Renal cortical epithelial cell (primary cell): ENCODE measurements around the gene SIVA1. TPM values are rescaled to one million over a fixed set of nuclear protein-coding genes. Genes with fewer than 3 reads are reported as not detected.
A peak's percentile ranks its signal among the peaks of the same experiment; 100 is the strongest.

ENCODE experiments used
- DNase-seq: peaks from one replicate; pipeline ENCODE4 v3.0.0-alpha.2; 2011; ENCODE audit warnings: low read depth
- total RNA-seq: library from RNA; depleted of rRNA; stranded (reverse); fragments of >200 nt; gene quantifications from 2 replicates; pipeline ENCODE4 v1.2.3, GENCODE V29; 2014

Gene SIVA1, protein sequence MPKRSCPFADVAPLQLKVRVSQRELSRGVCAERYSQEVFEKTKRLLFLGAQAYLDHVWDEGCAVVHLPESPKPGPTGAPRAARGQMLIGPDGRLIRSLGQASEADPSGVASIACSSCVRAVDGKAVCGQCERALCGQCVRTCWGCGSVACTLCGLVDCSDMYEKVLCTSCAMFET
- 38.8 and 248 TPM in 2 replicates for total RNA-seq

GRCh38 chr14:104752735-104753527 is at the start of gene SIVA1:
SIVA1 (plus strand) TSS chr14:104753147; CDS start chr14:104753202, 55 bp downstream.
- DNase-seq, result peak; percentile 93

- no peak for DNase-seq
Observed at GRCh38 chr14:104703269-104703668, 49.7 kb upstream of the SIVA1 start.

GRCh38 chr14:104704252-104704651 is 48.7 kb upstream of the SIVA1 start:
- DNase-seq, result no peak

DNA sequence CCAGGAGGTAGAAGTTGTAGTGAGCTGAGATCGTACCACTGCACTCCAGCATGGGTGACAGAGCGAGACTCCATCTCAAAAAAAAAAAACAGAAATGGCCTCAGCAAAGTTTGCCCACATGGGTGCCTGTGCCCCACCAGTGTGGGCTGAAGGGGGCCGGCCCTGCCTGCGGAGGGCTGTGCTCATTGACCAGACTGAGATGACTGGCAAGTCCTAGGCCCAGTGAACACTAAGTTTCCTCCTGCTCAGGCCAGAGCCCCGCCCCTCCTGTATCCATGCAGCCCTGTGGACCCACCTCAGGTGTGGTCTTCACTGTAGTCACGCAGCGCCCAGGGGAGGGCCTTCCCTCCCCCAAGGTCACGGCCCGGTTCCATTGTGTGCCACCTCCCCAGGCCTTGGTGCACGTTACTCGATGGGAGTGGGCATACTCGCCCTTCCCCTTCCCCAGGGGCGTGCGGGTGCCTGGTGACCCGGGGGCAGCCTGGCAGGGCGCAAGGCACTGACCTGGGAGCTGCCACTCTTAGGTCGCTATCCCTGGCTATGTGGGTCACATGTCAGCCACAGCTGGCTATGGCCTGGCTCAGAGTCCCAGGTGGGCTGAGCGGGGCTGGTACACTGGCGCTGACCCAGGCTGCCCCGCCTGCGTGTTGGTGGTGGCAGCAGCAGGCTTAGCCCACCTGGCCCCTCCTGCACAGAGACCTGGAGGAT is 47.5 kb upstream of the SIVA1 start:
- no peak for DNase-seq

DNA sequence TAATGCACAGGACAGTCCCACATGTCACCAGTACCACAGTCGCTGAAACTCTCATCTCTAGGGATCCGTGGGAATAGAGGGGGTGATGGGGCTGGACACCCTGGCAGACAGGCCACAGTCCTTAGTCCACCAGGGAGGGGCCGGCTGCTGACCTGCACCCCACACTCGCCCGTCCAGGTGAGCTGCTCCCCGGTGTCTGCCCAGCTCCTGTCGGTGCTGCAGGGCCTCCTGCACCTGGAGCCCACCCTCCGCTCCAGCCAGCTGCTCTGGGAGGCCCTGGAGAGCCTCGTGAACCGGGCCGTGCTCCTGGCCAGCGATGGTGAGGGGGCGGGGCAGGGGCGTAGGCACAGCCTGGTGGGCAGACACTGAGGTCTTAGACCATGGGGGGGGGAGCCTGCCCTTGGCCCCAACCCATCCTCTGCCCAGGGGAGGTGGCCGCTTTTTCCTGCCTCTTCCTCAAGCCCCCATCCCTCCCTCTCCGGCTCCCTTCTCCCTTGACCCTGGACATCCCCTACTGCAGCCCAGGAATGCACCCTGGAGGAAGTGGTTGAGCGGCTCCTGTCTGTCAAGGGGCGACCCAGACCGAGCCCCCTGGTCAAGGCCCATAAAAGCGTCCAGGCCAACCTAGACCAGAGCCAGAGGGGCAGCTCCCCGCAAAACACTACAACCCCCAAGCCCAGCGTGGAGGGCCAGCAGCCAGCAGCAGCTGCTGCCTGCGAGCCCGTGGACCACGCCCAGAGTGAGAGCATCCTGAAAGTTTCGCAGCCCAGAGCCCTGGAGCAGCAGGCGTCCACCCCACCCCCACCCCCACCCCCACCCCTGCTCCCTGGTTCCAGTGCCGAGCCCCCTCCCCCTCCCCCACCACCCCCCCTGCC is 46.0 kb upstream of the SIVA1 start:
- DNase-seq, result no peak

- DNase-seq, result no peak
Observed at GRCh38 chr14:104707608-104708595, 45.0 kb upstream of the SIVA1 start.

DNA sequence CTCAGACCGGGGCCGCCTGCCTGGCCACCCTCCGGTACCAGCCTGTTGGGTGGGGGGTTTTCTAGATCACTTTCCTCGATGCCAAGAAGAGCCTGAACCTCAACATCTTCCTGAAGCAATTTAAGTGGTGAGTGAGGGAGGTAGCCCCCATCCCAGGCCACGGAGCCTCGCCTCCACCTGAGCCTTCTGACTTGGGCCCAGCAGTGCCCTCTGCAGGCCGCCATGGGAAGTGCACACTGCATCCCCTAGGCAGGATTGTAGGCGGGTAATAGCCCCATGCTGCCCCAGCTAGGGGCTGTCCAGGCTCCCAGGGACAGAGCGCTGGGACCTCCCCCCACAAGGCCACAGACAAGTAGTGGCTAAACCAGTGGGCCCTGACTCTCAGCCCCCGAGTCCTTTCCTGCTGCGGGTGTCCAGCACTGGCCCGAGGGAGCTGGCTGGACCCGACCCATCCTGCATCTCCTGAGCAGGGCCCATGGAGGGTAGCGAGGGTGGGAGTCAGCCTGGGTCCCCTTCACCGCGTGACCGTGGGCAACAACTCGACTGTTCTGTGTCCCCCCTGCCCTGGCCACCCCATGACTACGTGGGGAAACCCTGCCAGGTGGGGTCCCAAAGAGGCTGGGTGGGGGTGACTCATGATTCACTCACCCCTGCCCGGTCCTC is 44.2 kb upstream of the SIVA1 start:
- DNase-seq, result no peak

- no peak for DNase-seq
Observed at GRCh38 chr14:104709387-104710039, 43.4 kb upstream of the SIVA1 start.

GRCh38 chr14:104710071-104710735 is 42.7 kb upstream of the SIVA1 start:
- DNase-seq, result no peak

DNA sequence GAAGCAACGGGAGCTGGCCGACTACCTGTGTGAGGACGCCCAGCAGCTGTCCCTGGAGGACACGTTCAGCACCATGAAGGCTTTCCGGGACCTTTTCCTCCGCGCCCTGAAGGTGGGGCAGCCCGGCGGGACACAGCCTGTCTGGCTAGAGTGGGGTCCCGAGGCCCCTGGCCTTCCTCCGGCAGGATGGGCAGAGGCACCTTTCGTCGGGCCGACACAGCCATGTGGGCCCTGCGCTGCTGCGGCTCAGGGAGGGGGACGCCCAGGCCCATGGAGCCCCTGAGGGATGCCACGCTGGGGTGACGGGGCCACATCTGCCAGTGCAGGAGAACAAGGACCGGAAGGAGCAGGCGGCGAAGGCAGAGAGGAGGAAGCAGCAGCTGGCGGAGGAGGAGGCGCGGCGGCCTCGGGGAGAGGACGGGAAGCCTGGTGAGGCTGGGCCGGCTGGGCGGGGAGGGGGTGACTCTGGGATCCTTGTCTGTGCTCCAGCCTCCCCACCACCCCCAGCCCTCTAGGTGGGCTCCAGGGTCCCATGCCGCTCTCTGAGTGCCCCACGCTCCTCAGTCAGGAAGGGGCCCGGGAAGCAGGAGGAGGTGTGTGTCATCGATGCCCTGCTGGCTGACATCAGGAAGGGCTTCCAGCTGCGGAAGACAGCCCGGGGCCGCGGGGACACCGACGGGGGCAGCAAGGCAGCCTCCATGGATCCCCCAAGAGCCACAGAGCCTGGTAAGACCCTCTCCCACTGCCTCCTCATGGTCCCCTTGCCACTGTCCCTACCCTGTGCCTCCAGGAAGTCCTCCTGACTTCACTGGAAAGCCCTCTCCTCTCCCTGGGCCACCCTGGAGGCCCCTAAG is 39.8 kb upstream of the SIVA1 start:
- no peak for DNase-seq

GRCh38 chr14:104714066-104714465 is 38.9 kb upstream of the SIVA1 start:
- DNase-seq, result no peak

DNA sequence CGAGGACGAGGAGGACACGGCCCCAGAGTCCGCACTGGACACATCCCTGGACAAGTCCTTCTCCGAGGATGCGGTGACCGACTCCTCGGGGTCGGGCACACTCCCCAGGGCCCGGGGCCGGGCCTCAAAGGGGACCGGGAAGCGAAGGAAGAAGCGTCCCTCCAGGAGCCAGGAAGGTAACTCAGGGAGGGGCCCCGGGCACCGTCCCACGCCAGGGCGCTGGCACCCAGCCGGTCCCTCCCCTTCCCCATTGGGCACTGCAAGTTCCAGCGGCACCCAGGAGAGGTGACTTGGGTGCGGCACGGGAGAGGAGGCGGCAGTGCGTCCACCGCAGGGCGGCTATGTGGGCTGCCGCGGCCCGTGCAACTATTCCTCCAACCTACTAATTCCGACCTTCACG is 38.3 kb upstream of the SIVA1 start:
- no peak for DNase-seq

- no peak for DNase-seq
Observed at GRCh38 chr14:104715416-104715815, 37.5 kb upstream of the SIVA1 start.

- DNase-seq, result no peak
Observed at GRCh38 chr14:104715871-104716270, 37.1 kb upstream of the SIVA1 start.

GRCh38 chr14:104717137-104717536 is 35.8 kb upstream of the SIVA1 start:
- no peak for DNase-seq

DNA sequence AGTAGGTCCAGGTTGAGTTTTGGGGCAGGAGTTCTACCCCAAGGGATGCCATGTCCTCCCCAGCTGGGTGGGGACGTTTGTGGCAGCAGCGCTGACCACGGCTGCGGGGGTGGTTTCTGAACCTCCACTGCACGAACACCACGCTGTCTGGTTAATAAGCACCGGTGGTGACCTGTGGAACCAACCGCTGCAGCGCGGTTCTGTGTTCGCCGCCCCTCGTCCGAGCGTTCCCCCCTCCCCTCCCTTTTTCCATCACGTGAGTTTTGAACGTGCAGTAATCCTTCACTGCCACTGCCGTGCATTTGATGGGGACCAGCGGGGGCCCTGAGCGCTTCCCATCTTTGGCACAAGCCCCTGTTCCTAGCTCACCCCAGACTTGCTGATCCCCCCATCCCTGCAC is 35.3 kb upstream of the SIVA1 start:
- no peak for DNase-seq

DNA sequence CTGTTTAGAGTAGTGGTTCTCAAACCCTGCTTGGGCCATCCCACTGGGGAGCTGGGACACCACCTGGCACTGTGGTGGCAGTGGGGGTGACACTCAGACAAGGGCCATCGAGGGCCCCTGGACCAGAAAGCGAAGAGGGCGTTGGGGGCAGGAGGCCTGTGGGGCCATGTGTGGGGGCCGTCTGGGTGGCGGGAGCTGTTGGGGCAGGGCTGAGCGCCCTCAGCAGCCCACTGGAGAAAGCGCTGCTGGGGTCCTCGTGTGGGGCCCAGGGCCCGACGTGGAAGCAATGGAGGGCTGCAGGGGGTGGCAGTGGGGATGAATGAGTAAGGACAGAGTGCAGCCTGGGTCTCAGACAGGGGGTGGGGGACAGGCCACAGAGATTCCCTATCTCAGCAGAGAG is 34.8 kb upstream of the SIVA1 start:
- DNase-seq, result no peak

DNA sequence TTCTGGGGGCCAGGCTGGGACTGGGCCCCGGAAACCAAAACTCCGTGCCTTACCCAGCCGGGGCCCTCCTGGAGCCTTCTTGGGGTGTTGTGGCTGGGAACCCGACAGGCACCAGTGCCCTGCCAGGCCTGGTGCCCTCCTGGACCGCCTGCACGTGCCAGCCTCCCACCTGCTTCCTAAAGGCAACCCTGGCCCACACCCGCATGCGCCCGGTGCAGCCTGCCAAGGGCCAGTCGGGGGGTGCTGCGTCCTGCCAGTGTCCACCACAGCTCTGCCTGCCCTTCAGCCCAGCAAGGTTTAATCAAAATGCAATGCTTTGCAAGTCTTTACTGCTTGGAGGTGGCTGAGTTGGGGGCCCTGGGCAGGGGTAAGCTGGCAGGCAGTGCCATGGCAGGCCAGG is 34.1 kb upstream of the SIVA1 start:
- DNase-seq, result no peak
